ENCODE results near the gene ERP44. TPM values are rescaled to one million over a fixed set of nuclear protein-coding genes. Genes with fewer than 3 reads are reported as not detected.

The ERP44 gene
- total and polyA plus RNA-seq, 2 experiments from 2014 or later: 23.8 to 50.5 TPM

DNA sequence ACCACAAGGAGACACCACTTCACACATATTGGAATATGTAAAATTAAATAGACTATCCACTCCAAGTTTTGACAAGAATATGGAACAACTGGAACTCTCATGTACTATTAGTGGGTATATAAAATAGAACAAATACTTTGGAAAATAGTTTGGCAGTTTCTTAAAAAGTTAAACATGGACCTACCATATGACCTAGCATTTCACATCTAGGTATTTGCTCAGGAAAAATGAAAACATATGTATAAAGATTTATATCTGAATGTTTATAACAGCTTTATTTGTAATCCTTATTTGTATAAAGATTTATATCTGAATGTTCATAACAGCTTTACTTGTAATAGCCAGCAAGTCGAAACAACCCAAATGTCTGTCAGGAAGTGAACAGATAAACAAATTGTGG, 49.2 kb downstream of the ERP44 start:
- 66 to 67% methylated on average over 1 of the region's 1 CpG for WGBS, 2 experiments (ENCODE audit: low coverage in 1 of 2, low lambda C conversion rate in 2 of 2, missing lambda C conversion rate in 2 of 2)
- H3K9me3 ChIP-seq (ENCODE audit: low read depth): no peaks in the 10 kb centered on the region
- no peak overlapping the region for H3K4me3 ChIP-seq
- TF ChIP-seq EZH2phosphoT487 (IDR thresholded peaks at IDR 0.05; ENCODE audit: insufficient read depth, low read depth): no peak
- TF ChIP-seq EZH2 (IDR thresholded peaks at IDR 0.05; ENCODE audit: insufficient read depth, poor library complexity, severe bottlenecking): no peak
- no peak overlapping the region for H3K4me2 ChIP-seq (ENCODE audit: unreplicated experiment)
- H3K36me3 ChIP-seq (ENCODE audit: low read depth): 0 out of 2 replicates have a peak, but pooled peaks cover 13% of the 10 kb centered on the region
- H4K20me1 ChIP-seq (ENCODE audit: insufficient read depth): no peaks in the 10 kb centered on the region; the same call in 1 of the 2 replicates
- H3K79me2 ChIP-seq (ENCODE audit: insufficient read depth): peaks cover 32% of the 10 kb centered on the region
- no peaks in the 10 kb centered on the region for H3K27me3 ChIP-seq (replicated peaks; ENCODE audit: insufficient read depth)
- H2AFZ ChIP-seq: no peak overlapping the region
- no peak overlapping the region for H3K27ac ChIP-seq
- H3K4me1 ChIP-seq (ENCODE audit: insufficient read depth): 0 out of 2 replicates have a peak, but pooled peaks cover 5% of the 10 kb centered on the region
- in situ Hi-C loops (cut with MboI): loop anchor here (25.0 kb wide), 2 partner anchors 163 to 538 kb away; partner anchors contain the start of gene CAVIN4
- DNase-seq: no peak
- H3K9me2 ChIP-seq (ENCODE audit: insufficient read depth): no peaks in the 10 kb centered on the region
- H3F3A ChIP-seq (ENCODE audit: insufficient read depth): peaks cover 6% of the 10 kb centered on the region; the same call in 1 of the 2 replicates
- no peak overlapping the region for H3K9ac ChIP-seq

DNA sequence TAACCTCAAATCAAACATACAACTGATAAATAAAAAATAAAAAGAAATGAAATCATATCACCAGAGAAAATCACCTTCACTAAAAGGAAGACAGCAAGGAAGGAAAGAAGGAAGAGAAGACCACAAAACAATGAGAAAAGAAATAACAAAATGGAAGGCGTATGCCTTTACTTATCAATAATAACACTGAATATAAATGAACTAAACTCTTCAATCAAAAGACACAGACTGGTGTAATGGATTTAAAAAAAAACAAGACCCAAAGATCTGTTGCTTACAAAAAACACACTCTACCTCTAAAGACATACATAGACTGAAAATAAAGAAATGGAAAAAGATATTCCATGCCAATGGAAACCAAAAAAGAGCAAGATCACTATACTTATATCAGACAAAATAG, 60.3 kb downstream of the ERP44 start:
- Histone ChIP-seq H3K9me2 (ENCODE audit: insufficient read depth) (no peaks in the 10 kb centered on the region), H3K79me2 (ENCODE audit: insufficient read depth) (peaks cover 83% of the 10 kb centered on the region), H3F3A (ENCODE audit: insufficient read depth) (no peaks in the 10 kb centered on the region), H3K4me1 (ENCODE audit: insufficient read depth) (no peaks in the 10 kb centered on the region), H3K4me2 (ENCODE audit: unreplicated experiment) (no peak overlapping the region), H3K9ac (no peak overlapping the region), H3K9me3 (ENCODE audit: low read depth) (no peaks in the 10 kb centered on the region), H3K4me3 (no peak overlapping the region), H4K20me1 (ENCODE audit: insufficient read depth) (0 out of 2 replicates have a peak, but pooled peaks cover 1% of the 10 kb centered on the region), H3K27me3 (replicated peaks; ENCODE audit: insufficient read depth) (no peaks in the 10 kb centered on the region), H3K36me3 (ENCODE audit: low read depth) (no peaks in the 10 kb centered on the region), H2AFZ (no peak overlapping the region), H3K27ac (no peak overlapping the region)
- TF ChIP-seq EZH2phosphoT487 (IDR thresholded peaks at IDR 0.05; ENCODE audit: insufficient read depth, low read depth) (no peak), EZH2 (IDR thresholded peaks at IDR 0.05; ENCODE audit: insufficient read depth, poor library complexity, severe bottlenecking) (no peak)
- no peak for DNase-seq
- WGBS, 2 experiments (ENCODE audit: low coverage in 1 of 2, low lambda C conversion rate in 2 of 2, missing lambda C conversion rate in 2 of 2): 97 to 100% methylated on average over 1 of the region's 1 CpG
- in situ Hi-C loops (cut with MboI): loop anchor here (25.0 kb wide), 2 partner anchors 174 to 549 kb away; partner anchors contain the start of gene CAVIN4

- in situ Hi-C loops (cut with MboI): loop anchor here (25.0 kb wide), 2 partner anchors 178 to 553 kb away; partner anchors contain the start of gene CAVIN4
- Histone ChIP-seq H2AFZ (no peak overlapping the region), H3K4me2 (ENCODE audit: unreplicated experiment) (no peak overlapping the region)
Measured at GRCh38 chr9:100033877-100034551, 64.8 kb downstream of the ERP44 start.

DNA sequence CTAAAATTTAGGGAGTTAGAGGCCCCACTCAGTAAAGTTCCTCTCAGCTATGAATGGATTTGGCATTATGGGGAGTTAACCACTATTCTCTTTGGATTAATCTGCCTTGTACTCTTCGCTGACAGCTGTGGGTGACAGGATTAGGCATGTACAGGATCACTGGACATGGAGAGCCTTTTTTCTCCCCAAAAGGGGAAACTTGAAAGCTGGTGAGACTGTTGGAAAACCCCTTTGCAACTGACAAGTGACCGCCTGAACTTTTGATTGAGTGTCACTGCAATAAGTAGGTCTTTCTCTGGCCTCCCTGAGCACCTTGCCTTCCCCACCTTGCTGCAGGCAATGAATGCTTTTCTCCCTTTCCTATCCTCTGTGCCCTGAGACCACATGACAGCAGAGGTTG, 68.3 kb downstream of the ERP44 start:
- no peaks in the 10 kb centered on the region for H3K27me3 ChIP-seq (replicated peaks; ENCODE audit: insufficient read depth)
- H3K9ac ChIP-seq: no peak overlapping the region
- no peak overlapping the region for H3K4me2 ChIP-seq (ENCODE audit: unreplicated experiment)
- no peaks in the 10 kb centered on the region for H3K9me3 ChIP-seq (ENCODE audit: low read depth)
- peaks cover 48% of the 10 kb centered on the region for H3K79me2 ChIP-seq (ENCODE audit: insufficient read depth)
- peaks cover 12% of the 10 kb centered on the region; the same call in 1 of the 2 replicates for H3F3A ChIP-seq (ENCODE audit: insufficient read depth)
- H3K36me3 ChIP-seq (ENCODE audit: low read depth): no peaks in the 10 kb centered on the region
- H2AFZ ChIP-seq: no peak overlapping the region
- TF ChIP-seq EZH2 (IDR thresholded peaks at IDR 0.05; ENCODE audit: insufficient read depth, poor library complexity, severe bottlenecking) (no peak), EZH2phosphoT487 (IDR thresholded peaks at IDR 0.05; ENCODE audit: insufficient read depth, low read depth) (no peak)
- H3K4me3 ChIP-seq: no peak overlapping the region
- in situ Hi-C loops (cut with MboI): loop anchor here (25.0 kb wide), 2 partner anchors 182 to 557 kb away; partner anchors contain the start of gene CAVIN4
- no peak for DNase-seq
- WGBS, 2 experiments (ENCODE audit: low coverage in 1 of 2, low lambda C conversion rate in 2 of 2, missing lambda C conversion rate in 2 of 2): 96 to 100% methylated on average over 2 of the region's 2 CpGs
- H3K27ac ChIP-seq: no peak overlapping the region
- no peaks in the 10 kb centered on the region for H3K9me2 ChIP-seq (ENCODE audit: insufficient read depth)
- H3K4me1 ChIP-seq (ENCODE audit: insufficient read depth): no peaks in the 10 kb centered on the region
- H4K20me1 ChIP-seq (ENCODE audit: insufficient read depth): 0 out of 2 replicates have a peak, but pooled peaks cover 13% of the 10 kb centered on the region

More at GRCh38 chr9:100033877-100034551, 64.8 kb downstream of the ERP44 start:
- TF ChIP-seq EZH2phosphoT487 (IDR thresholded peaks at IDR 0.05; ENCODE audit: insufficient read depth, low read depth): no peak
- no peak for TF ChIP-seq EZH2 (IDR thresholded peaks at IDR 0.05; ENCODE audit: insufficient read depth, poor library complexity, severe bottlenecking)
- DNase-seq: no peak
- WGBS, 2 experiments (ENCODE audit: low coverage in 1 of 2, low lambda C conversion rate in 2 of 2, missing lambda C conversion rate in 2 of 2): 97 to 99% methylated on average over 3 of the region's 3 CpGs
- Histone ChIP-seq H4K20me1 (ENCODE audit: insufficient read depth) (0 out of 2 replicates have a peak, but pooled peaks cover 9% of the 10 kb centered on the region), H3K4me1 (ENCODE audit: insufficient read depth) (no peaks in the 10 kb centered on the region), H3K79me2 (ENCODE audit: insufficient read depth) (peaks cover 54% of the 10 kb centered on the region), H3F3A (ENCODE audit: insufficient read depth) (peaks cover 4% of the 10 kb centered on the region; the same call in 1 of the 2 replicates), H3K4me3 (no peak overlapping the region), H3K9me2 (ENCODE audit: insufficient read depth) (no peaks in the 10 kb centered on the region), H3K9me3 (ENCODE audit: low read depth) (no peaks in the 10 kb centered on the region), H3K27ac (no peak overlapping the region), H3K36me3 (ENCODE audit: low read depth) (no peaks in the 10 kb centered on the region), H3K27me3 (replicated peaks; ENCODE audit: insufficient read depth) (no peaks in the 10 kb centered on the region), H3K9ac (no peak overlapping the region)

Measured in GM23248 (cell line).